NCI-H2081 treated with DMSO at 0.1 percent for 48 hours (cell line): Measurements from ENCODE around the gene CUX1.
"Not testable (repeated sequence)": the region's sequence is repeated elsewhere in the genome, so short reads cannot be mapped to it uniquely, and the experiment has no call there.

Source experiments
- DNase-seq: peaks from one replicate; lab custom pipeline; 2025; lab: John Stamatoyannopoulos, UW

Gene CUX1

GRCh38 chr7:101917566-101917965, 100.1 kb downstream of the CUX1 start:
- DNase-seq = no peak

- no peak for DNase-seq
These were observed 101.0 kb downstream of the CUX1 start for GRCh38 chr7:101918426-101918825.

- DNase-seq = no peak
These were observed 102.1 kb downstream of the CUX1 start for GRCh38 chr7:101919363-101920115.

GRCh38 chr7:101921061-101921460, 103.6 kb downstream of the CUX1 start:
- no peak for DNase-seq

GRCh38 chr7:101921546-101922489, 104.4 kb downstream of the CUX1 start:
- DNase-seq = not testable (repeated sequence)

- no peak for DNase-seq
These were observed 105.5 kb downstream of the CUX1 start for GRCh38 chr7:101922631-101923601.

- DNase-seq = no peak
These were observed 106.2 kb downstream of the CUX1 start for GRCh38 chr7:101923602-101923985.

- DNase-seq = no peak
These were observed 106.7 kb downstream of the CUX1 start for GRCh38 chr7:101924171-101924570.

- DNase-seq = no peak
These were observed 108.8 kb downstream of the CUX1 start for GRCh38 chr7:101926265-101926664.

- no peak for DNase-seq
These were observed 110.0 kb downstream of the CUX1 start for GRCh38 chr7:101927389-101927788.

- no peak for DNase-seq
These were observed 110.4 kb downstream of the CUX1 start for GRCh38 chr7:101927802-101928201.

- DNase-seq = no peak
These were observed 111.8 kb downstream of the CUX1 start for GRCh38 chr7:101929256-101929655.

- not testable (repeated sequence) for DNase-seq
These were observed 112.5 kb downstream of the CUX1 start for GRCh38 chr7:101929911-101930310.

- no peak for DNase-seq
These were observed 114.7 kb downstream of the CUX1 start for GRCh38 chr7:101932083-101932482.

GRCh38 chr7:101933028-101933427, 115.6 kb downstream of the CUX1 start:
- DNase-seq = no peak

- no peak for DNase-seq
These were observed 116.3 kb downstream of the CUX1 start for GRCh38 chr7:101933688-101934121.

GRCh38 chr7:101934618-101935017, 117.2 kb downstream of the CUX1 start:
- no peak for DNase-seq

- DNase-seq = no peak
These were observed 118.2 kb downstream of the CUX1 start for GRCh38 chr7:101935521-101936141.

GRCh38 chr7:101936223-101936610, 118.8 kb downstream of the CUX1 start:
- no peak for DNase-seq

GRCh38 chr7:101936611-101937231, 119.3 kb downstream of the CUX1 start:
- no peak for DNase-seq
